NCI-H2196 treated with DMSO at 0.1 percent for 48 hours (cell line): ENCODE data around the gene HSF2BP.
"Not testable (repeated sequence)": the region's sequence is repeated elsewhere in the genome, so short reads cannot be mapped to it uniquely, and the experiment has no call there.

Source experiments
- DNase-seq: peaks from one replicate; lab custom pipeline; 2025; ENCODE audit not compliant: unreplicated experiment; lab: John Stamatoyannopoulos, UW

HSF2BP gene

DNA sequence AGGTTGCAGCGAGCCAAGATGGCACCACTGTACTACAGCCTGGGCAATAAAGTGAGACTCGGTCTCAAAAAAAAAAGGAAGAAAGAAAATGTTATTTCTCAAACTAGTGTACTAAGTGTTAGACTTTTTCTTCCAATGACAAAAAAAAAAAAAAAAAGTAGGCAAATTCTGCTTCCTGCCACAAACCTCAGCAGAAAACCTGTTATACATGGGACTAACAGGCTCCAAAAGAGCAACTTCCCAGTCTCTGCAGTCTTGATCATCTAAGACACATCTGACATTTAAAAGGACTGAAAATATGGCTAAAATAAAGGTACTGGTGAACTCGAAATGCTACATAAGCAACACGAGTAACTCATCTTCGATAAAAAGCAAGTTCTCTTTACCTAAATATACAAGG, 59.6 kb downstream of the HSF2BP start:
- no peak for DNase-seq

GRCh38 chr21:43598416-43599120, 60.7 kb downstream of the HSF2BP start:
- DNase-seq = no peak

DNA sequence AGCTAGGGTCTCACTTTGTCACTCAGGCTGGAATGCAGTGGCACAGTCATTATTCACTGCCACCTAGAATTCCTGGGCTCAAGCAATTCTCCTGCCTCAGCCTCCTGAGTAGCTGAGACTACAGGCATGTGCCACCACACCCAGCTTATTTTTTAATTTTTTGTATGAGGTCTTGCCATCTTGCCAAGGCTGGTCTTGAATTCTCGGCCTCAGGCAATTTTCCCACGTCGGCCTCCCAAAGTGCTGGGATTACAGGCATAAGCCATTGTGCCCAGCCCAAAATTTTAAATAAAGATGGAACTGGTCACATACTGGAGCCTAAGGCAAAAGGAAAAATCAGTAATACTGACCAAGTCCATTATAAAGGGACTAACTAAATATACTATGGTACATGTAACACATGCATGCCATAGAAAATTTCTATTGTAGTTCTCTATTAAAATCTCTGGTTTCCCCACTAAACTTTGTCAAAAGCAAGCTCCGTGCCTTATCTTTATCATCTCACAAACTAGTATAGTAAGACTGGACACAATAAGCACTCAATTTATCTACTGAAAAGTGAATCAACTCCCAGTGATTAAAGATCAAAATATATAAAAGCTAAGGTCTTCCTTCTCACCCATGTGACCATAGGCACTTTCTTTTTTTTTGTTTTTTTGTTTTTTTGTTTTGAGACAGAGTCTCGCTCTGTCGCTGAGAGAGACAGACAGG, 61.6 kb downstream of the HSF2BP start:
- DNase-seq = no peak

DNA sequence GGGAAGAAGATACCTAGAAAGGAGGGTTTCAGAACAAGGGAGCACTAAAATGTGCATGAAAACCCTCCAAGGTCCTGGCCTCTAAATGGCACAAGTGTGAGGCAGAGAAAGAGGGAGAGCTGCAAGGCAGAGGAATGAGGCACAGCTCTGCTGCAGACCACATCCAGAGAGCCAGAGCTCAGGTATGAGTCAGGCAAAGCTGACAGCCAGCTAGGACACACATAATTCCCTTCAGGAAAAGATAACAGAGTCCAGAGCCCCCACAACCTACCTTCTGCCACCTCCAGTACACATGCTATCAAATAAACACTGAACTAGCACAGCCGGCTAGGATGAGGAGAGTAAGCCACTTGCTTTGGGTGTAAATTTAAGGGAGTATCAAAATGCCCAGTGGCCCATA, 62.2 kb downstream of the HSF2BP start:
- DNase-seq = no peak

DNA sequence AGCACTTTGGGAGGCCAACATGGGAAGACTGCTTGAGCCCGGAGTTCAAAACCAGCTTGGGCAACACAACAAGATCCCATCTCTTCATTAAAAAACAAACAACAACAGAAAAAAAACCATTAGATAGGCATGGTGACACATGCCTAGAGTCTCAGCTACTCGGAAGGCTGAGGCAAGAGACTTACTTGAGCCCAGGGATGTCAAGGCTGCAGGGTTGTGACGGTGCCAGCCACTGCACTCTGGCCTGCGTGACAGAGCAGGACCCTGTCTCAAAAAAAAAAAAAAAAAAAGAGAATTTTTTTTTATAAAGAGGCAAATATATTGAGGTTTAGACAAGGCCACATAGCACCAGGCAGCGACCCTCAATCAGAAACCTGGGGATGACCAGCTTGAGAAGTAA, 62.7 kb downstream of the HSF2BP start:
- DNase-seq = no peak

GRCh38 chr21:43595769-43596168, 63.5 kb downstream of the HSF2BP start:
- not testable (repeated sequence) for DNase-seq

GRCh38 chr21:43593078-43593477, 66.2 kb downstream of the HSF2BP start:
- DNase-seq = no peak

DNA sequence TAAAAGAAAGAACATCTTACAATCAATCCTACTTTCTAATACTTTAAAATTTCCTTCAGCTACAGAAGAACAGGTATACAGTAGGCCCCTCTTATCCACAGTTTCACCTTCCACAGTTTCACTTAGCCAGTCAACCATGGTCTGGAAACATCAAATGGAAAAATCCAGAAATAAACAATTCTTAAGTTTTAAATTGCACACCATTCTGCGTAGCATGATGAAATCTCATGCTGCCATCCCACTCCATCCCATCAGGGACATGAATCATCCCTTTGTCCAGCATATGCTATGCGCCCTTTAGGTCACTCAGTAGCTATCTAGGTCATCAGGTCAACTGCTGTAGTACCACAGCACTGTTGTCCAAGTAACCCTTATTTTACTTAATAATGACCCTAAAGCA, 67.7 kb downstream of the HSF2BP start:
- no peak for DNase-seq

DNA sequence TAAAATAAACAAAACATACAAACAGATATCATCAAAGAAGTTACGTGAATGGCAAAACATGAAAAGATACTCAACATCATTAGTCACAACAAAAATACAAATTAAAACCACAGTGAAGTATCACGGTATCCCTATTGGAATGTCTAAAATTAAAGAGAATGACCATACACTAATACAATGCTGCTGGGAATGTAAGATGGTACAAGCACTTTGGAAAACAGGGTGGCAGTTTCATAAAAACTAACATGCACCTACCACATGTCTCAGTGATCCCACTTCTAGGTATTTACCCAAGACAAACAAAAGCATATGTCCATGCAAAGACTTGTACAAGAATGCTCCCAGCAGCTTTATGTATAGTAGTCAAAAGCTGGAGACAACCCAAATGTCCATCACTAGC, 69.1 kb downstream of the HSF2BP start:
- no peak for DNase-seq

DNA sequence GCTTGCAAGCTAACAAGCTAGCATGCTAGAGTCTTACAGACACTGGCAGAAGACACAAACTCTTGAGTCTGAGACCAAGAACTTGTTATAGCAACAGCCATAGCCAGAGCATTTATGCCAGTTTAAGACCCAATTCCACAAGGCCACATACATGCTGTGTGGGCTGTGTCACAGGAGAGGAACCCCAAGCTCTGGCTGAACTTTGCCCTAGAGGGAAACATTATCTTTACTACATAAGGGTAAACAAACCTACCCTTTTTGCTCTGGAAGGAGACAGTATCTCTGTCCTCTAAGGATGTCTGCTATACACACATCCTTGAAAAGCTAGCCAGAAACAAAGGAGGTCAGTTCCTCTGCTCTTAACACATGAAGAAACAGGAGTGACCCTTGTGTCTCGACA, 70.3 kb downstream of the HSF2BP start:
- no peak for DNase-seq

DNA sequence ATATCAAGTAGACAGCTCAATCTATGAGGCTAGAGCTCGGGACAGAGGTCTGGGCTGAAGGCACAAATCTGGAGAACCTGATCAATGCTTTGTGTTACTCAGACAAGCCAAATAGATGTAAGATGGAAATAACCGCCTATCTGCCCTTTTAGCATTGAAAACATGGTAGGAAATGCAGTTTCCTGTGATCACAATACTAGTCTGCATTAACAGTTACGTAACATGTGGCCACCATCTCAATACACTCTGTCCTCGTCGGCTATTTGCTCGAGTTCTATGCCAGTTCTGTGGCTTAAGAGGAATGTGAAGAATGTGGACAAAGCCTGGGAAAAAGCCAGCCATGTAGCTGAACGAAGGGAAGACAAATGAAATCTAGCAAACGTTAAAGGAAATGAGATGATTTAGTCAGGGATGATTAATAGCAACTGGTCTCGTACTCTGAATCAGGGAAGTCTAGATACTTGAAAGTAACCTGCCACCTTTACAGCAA, 73.3 kb downstream of the HSF2BP start:
- DNase-seq = no peak

DNA sequence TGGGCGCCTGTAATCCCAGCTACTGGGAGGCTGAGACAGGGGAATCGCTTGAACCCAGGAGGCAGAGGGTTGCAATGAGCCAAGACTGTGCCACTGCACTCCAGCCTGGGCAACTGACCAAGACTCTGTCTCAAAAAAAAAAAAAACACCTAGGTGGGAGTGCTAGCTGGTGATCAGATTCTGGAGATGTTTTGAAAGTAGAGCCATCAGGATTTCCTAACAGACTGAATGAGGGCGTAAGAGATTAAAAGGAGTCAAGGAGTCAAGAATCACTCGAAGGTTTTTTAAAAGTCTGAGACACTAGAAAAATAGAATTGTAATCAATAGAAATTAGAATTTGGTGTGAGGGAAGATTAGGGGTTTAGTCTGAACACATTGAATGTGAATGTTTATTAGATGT, 73.8 kb downstream of the HSF2BP start:
- no peak for DNase-seq

DNA sequence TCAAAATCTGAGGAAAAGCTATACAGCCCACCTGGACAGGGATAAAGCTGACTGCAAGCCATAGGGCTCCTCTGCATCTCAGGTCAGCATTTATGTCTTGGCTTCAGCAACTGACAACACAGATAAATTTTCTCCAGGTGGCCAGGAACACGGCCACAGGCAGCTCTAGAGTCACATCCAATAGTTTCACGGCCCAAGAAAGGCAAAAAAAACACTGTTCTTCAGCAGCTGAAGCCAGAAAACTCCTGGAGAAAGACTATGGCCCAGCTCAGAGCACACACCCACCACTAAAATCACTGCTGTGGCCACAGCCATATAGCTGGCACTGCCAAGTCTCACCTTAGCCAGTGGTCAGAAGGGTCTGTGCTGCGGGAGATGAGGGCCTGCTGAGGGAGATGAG, 77.8 kb downstream of the HSF2BP start:
- DNase-seq = no peak

GRCh38 chr21:43578677-43579303, 80.5 kb downstream of the HSF2BP start:
- DNase-seq = no peak

GRCh38 chr21:43575473-43575844, 83.8 kb downstream of the HSF2BP start:
- no peak for DNase-seq

- no peak for DNase-seq
Observed at GRCh38 chr21:43574741-43575472, 84.4 kb downstream of the HSF2BP start.

DNA sequence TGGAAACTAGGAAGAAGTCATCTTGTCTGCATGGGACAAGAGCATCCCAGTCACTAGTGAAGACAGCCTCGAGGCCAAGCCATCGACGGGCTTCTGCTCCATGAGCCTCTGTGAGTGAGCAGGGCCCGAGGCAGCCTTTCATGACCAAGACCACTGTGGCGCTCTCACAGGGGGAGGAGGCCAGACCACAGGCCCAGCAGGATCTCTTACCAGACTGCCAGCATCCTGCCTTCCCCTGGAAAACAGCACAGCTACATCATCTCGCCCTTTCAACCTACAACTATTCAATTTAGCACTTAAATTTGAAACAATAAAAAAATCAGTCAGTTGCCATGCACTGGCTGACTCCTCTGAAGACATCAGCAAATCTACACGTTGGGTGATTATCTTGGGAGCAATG, 85.4 kb downstream of the HSF2BP start:
- DNase-seq = no peak

DNA sequence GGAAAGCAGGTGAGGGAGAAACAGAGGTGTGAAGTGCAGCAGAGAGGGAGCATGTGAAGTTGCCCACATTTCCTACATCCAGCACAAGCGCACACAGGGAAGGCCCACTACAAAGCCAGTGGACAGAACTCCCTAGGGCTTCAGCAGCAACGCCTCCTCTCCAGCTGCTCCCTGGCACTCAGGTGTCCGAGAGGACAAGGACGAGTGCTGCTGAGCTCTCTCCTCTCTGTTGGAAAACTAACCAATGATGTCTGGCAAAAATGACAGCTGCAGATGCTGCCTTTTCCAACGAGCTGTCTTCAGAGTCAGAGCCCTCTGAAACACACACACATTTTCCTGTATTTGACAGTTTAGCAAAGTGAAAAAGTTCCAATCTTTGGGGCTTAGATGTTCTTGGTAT, 86.8 kb downstream of the HSF2BP start:
- no peak for DNase-seq

- DNase-seq = no peak
Observed at GRCh38 chr21:43571976-43572375, 87.3 kb downstream of the HSF2BP start.

- not testable (repeated sequence) for DNase-seq
Observed at GRCh38 chr21:43570195-43570594, 89.1 kb downstream of the HSF2BP start.

DNA sequence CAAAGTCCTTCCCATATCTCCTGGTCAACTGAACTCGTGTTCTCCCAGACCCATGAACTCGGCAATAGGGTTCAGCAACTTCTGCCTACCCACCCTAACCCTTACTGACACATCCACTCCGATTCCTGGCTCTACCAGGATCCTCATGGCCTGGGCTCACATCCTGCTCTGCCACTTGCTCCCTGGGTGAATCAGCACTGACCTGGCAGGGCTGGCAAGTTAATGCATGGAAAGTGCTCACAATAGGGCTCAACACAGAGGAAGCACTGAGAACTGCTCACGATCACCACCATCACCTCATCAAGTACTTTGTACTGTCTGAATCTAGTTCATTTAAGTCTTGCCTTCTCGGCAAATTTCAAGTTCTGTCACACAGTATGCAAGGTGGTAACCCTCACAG, 96.8 kb downstream of the HSF2BP start:
- DNase-seq = not testable (repeated sequence)

DNA sequence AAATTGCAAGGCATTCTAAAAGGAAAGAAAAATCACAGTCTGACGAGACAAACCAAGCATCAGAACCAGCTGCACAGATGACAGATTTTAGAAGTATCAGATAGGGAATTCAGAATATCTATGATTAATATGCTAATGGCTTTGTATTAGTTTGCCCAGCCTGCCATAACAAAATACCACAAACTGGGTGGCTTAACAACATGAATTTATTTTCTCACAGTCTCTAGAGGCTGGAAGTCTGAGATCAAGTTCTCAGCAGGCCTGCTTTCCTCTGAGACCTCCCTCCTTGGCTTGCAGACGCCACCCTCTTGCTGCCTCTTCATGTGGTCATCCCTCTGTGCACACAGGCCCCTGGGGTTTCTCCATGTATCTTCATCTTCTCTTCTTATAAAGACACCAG, 118.7 kb downstream of the HSF2BP start:
- DNase-seq = not testable (repeated sequence)
